ENCODE measurements around the gene ALDH6A1. TPM values are rescaled to one million over a fixed set of nuclear protein-coding genes. Genes with fewer than 3 reads are reported as not detected.

Gene ALDH6A1
- 2.3 to 2.9 TPM (median 2.5 TPM) in 5 replicates for total RNA-seq (2022; extraction: Qiagen RNA extraction; ENCODE audit: low read depth)

DNA sequence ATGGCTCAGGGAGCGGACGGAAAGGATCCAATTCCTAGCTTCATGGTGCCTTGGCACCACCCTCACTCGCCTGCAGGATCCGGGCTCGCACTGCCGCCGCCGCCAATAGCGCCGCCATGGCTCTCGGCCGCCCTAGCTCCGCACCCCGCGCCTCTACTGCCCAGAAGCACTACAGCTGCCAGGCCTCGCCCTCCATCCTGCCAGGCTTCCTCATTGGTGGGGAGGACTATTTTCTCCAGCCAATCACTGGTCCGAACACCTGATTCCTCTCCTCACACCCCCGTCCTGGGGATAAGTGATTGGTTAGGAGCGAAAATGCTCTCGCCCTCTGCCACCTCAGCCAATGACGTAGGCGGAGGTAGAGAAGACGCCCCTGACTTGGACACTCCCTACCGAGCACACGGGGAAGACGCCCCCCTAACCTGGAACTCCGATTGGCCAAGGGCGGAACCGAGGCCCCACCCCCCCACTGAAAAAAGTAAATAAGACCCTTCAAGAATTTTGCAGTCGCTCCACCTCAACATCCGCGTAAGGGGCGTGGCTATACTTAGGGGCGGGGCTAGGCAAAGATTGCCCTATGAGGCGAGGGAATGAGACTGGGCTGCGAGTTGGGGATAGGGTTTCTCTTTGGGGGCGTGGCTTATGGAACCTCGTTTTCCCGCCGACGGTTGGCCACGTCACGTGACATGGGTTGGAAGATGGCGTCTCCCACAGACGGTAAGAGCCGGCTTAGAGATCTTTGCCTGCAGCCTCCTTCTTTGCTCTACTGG is at the start of gene ALDH6A1, which contains the start of gene LIN52:
TSS of gene ALDH6A1 (minus strand) at position 177 of the 770 bp plus-strand sequence. CDS start at position 118, 59 bp downstream.
TSS of gene LIN52 (plus strand) at position 680 of the 770 bp plus-strand sequence. CDS start at position 699, 19 bp downstream.

DNA sequence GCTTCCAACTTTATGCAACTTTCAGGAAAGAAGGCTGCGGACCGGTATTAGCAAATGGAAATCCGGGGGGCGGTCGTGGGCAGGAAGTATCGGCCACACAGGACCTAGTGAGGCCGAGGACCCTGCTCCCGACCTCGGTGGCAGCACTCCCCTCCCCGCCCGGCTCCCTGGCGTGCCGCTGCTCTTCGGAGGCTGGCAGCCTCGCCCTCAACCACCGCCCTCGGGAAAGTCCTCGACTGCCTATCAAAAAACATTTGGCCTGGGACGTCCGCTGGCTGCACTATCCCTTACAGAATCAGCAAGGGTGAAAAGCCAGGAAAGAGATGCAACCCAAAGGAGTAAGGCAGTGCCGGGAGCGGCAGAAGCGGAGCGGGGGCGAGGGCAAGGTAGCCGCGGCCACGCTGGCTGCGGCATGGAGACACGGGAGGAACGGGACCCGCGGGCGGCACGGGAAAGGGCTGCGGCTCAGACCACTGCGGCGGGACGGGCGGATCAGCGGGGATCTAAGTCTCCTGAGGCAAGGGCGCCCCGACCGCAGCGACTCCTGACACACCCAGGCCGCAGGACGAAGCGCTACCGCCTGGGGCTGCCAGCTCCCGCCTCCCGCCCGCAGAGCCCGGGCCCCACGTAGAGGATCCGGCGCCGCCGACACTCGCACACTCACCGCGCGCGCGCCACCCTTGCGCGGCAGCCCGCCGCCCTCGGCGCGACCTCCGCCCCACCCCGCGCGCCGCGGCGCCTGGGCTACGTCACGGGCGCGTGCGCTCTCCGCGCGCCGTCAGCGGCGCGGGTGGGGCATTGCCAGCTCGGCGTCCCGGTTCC is 65.5 kb downstream of the ALDH6A1 start, which contains the start of the genes BBOF1 and ENTPD5:
TSS of gene BBOF1 (plus strand) at position 764 of the 822 bp plus-strand sequence. CDS start 130 bp downstream, outside the sequence.
TSS of gene ENTPD5 (minus strand) at position 703 of the 822 bp plus-strand sequence. CDS start 31,186 bp downstream, outside the sequence.

Other genes starting within 250 kb of the ALDH6A1 start
- gene PTGR2, start 232.6 kb downstream of the ALDH6A1 start, total RNA-seq (2022; extraction: Qiagen RNA extraction; ENCODE audit: low read depth): 6.7 to 11.8 TPM (median 9.6 TPM) in 5 replicates
- 43.9 to 50.8 TPM (median 48.9 TPM) in 5 replicates for gene ZNF410, start 197.6 kb downstream of the ALDH6A1 start, total RNA-seq (2022; extraction: Qiagen RNA extraction; ENCODE audit: low read depth)
- gene FAM161B, start 134.4 kb downstream of the ALDH6A1 start, total RNA-seq (2022; extraction: Qiagen RNA extraction; ENCODE audit: low read depth): 1.8 to 2.3 TPM (median 2.1 TPM) in 5 replicates
- 24.6 to 28.9 TPM (median 26.8 TPM) in 5 replicates for gene COQ6, start 134.2 kb downstream of the ALDH6A1 start, total RNA-seq (2022; extraction: Qiagen RNA extraction; ENCODE audit: low read depth)
- 5.7 to 7.6 TPM (median 6.5 TPM) in 5 replicates for gene ENTPD5, start 65.2 kb downstream of the ALDH6A1 start, total RNA-seq (2022; extraction: Qiagen RNA extraction; ENCODE audit: low read depth)
- gene BBOF1, start 65.1 kb downstream of the ALDH6A1 start, total RNA-seq (2022; extraction: Qiagen RNA extraction; ENCODE audit: low read depth): 2.9 to 5.3 TPM (median 3.7 TPM) in 5 replicates
- gene LIN52, start 503 bp upstream of the ALDH6A1 start, total RNA-seq (2022; extraction: Qiagen RNA extraction; ENCODE audit: low read depth): 4.7 to 7.1 TPM (median 5.4 TPM) in 5 replicates
- gene VSX2, start 155.0 kb upstream of the ALDH6A1 start, total RNA-seq (2022; extraction: Qiagen RNA extraction; ENCODE audit: low read depth): not detected in 5 replicates
- 32.9 to 36.4 TPM (median 33.9 TPM) in 5 replicates for gene ABCD4, start 218.5 kb upstream of the ALDH6A1 start, total RNA-seq (2022; extraction: Qiagen RNA extraction; ENCODE audit: low read depth)